Fibroblast of lung (primary cell): Measurements from ENCODE around the gene STIM1.

Experiments used
- CTCF ChIP-seq, 2 donors: IDR thresholded peaks in 1 of 2; conservative IDR thresholded peaks in 1 of 2; 1 replicate in 1 of 2; 2 replicates in 1 of 2; pipeline ENCODE4 v1.5.1; 2011 to 2012; ENCODE audit warnings: low read length in 2 of 2, control low read depth in 1 of 2, inconsistent platforms in 1 of 2, low read depth in 1 of 2, mild to moderate bottlenecking in 1 of 2
- EZH2 ChIP-seq: IDR thresholded peaks from 2 replicates; pipeline ENCODE4 v1.5.1; 2012; ENCODE audit warnings: low read length, control low read depth, mild to moderate bottlenecking; ENCODE audit errors: missing control alignments

- no peak for TF ChIP-seq CTCF (conservative IDR thresholded peaks at IDR 0.05 in 1 of 2, IDR thresholded peaks at IDR 0.05 in 1 of 2; ENCODE audit: low read depth in 1 of 2, low read length in 2 of 2)
- TF ChIP-seq EZH2: no peak
These were observed 50.7 kb downstream of the STIM1 start for GRCh38 chr11:3906166-3906565.
